ENCODE results near the gene LRRC32.
"Not testable (repeated sequence)": the region's sequence is repeated elsewhere in the genome, so short reads cannot be mapped to it uniquely, and the experiment has no call there.

The LRRC32 gene

GRCh38 chr11:76629116-76629852 is 41.3 kb downstream of the LRRC32 start:
- DNase-seq (ENCODE audit: low read depth) = no peak

GRCh38 chr11:76628408-76628947 is 42.1 kb downstream of the LRRC32 start:
- DNase-seq (ENCODE audit: low read depth) = no peak

- DNase-seq (ENCODE audit: low read depth) = no peak
These were observed 42.9 kb downstream of the LRRC32 start for GRCh38 chr11:76627606-76628005.

- DNase-seq (ENCODE audit: low read depth) = no peak
These were observed 43.6 kb downstream of the LRRC32 start for GRCh38 chr11:76626921-76627401.

- DNase-seq (ENCODE audit: low read depth) = no peak
These were observed 44.3 kb downstream of the LRRC32 start for GRCh38 chr11:76626266-76626665.

- no peak for DNase-seq (ENCODE audit: low read depth)
These were observed 44.9 kb downstream of the LRRC32 start for GRCh38 chr11:76625472-76626186.

- no peak for DNase-seq (ENCODE audit: low read depth)
These were observed 45.8 kb downstream of the LRRC32 start for GRCh38 chr11:76624500-76625379.

GRCh38 chr11:76623884-76624419 is 46.6 kb downstream of the LRRC32 start:
- no peak for DNase-seq (ENCODE audit: low read depth)

GRCh38 chr11:76623171-76623883 is 47.2 kb downstream of the LRRC32 start:
- no peak for DNase-seq (ENCODE audit: low read depth)

GRCh38 chr11:76622493-76623094 is 48.0 kb downstream of the LRRC32 start:
- no peak for DNase-seq (ENCODE audit: low read depth)

- no peak for DNase-seq (ENCODE audit: low read depth)
These were observed 48.7 kb downstream of the LRRC32 start for GRCh38 chr11:76621868-76622267.

- no peak for DNase-seq (ENCODE audit: low read depth)
These were observed 49.1 kb downstream of the LRRC32 start for GRCh38 chr11:76621466-76621865.

- peak; percentile 88 for DNase-seq (ENCODE audit: low read depth)
These were observed 50.1 kb downstream of the LRRC32 start for GRCh38 chr11:76620489-76620888.

GRCh38 chr11:76619801-76620200 is 50.7 kb downstream of the LRRC32 start:
- not testable (repeated sequence) for DNase-seq (ENCODE audit: low read depth)

GRCh38 chr11:76617553-76618265 is 52.8 kb downstream of the LRRC32 start:
- no peak for DNase-seq (ENCODE audit: low read depth)

GRCh38 chr11:76616676-76617552 is 53.6 kb downstream of the LRRC32 start:
- DNase-seq (ENCODE audit: low read depth) = no peak

- no peak for DNase-seq (ENCODE audit: low read depth)
These were observed 54.6 kb downstream of the LRRC32 start for GRCh38 chr11:76615950-76616349.

- DNase-seq (ENCODE audit: low read depth) = peak; percentile 79
These were observed 55.9 kb downstream of the LRRC32 start for GRCh38 chr11:76614471-76615179.

All from stromal cell of bone marrow (primary cell).